Inflammatory macrophage treated with lipopolysaccharide for 1 hour (primary cell): ENCODE results near the gene HOXB7.

Experiments
- DNase-seq, 2 donors: peaks; one replicate each; pipeline ENCODE4 v3.0.0-alpha.2; 2020 to 2022

HOXB7 gene

DNA sequence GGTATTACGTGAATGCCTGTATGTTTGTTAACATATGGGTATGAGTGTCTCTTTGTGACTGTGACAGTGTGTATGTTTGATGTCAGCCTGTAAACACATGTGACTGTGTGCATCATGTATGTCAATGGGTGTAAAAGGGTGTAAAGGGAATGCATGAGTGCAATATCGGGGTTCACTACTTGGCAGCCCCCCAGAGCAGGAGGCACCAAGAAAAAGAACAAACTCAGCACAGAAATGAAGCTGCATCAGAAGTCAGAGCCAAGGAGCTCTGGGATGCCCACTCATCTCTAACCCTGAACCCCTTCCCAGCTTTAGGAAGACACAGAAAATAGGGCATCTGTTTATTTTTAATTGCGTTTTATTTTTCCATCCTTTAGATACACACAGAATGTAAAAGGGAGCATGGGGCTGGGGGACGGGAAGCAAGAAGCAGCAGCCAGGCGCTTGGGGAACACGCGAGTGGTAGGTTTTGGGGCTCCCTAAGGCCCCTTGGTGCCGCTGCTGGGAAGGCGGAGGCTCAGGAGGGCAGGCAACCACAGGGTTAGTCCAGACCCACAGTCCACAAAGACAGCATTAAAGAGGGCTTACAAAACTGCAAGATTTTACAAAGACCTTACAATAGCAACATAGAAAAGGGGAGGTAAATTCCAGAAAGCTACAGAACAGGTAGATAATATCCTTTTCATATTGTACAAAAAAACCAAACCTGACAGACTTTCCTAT lies 3.8 kb downstream of the HOXB7 start:
- DNase-seq, result no peak

DNA sequence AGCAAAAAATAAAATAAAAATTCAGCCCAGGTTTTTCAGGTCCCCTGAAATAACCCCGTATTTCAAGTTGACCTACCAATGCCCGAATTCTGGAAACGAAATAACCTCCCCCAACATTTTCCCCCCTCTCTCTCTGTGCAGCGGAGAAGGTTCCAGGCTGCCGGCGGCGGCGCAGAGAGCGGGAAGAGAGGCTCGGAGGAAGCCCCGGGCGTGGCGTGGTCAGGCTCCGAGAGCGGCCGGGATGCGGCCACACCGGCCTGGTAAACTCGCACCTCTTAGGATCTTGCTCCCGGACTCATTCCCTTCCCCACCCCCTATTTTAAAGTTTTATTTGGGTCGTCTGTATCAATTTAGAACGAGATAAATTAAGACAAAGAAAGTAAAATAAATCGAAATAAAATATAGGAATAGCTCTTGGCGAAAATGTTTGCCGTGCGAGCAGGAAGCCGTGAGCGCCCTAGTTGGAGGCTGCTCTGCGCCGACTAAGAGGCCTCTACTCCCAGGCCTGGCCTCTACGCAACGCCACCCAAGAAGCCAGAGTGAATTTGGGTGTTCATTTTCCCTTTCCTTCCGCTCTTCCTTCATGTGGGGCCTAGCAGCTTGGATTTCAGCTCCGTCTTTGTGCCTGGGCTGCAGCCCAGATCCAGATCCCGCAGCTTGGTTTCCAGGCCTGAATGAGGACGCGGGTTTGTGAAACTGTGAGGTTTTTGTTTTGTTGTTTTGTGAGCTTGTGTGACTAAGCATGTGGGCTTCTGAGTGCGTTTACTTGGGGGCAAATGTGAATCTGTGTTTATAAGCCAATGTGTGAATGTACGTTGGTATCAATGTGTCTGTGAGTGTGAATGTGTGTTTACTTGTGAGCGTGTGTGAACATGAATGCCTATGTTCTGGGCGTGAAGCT lies 4.6 kb downstream of the HOXB7 start:
- no peak for DNase-seq

DNA sequence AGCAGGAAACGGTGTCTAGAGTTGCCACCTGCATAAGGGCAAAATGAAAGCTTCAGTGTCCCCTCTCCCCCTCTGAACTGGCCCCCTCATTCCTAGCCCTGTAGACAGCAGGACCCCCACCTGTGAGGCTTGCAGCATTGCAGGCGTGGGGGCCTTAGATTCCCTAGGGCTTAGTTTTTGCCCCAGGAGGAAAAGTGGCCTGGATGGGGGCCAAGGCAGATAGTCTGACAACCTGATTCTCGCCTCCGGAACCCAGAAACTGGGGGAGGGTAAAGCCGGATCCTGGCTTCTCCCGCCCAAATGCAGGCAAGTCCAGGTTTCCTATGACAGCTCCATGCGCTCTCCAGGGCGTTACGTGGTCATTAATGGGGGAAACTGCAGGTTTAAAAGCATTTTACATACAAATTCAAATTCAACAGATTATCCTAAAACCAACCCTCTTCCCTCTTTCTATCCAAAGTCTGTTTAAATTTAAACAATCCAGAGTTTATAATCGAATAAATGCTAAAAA lies 5.4 kb downstream of the HOXB7 start:
- DNase-seq, result no peak

DNA sequence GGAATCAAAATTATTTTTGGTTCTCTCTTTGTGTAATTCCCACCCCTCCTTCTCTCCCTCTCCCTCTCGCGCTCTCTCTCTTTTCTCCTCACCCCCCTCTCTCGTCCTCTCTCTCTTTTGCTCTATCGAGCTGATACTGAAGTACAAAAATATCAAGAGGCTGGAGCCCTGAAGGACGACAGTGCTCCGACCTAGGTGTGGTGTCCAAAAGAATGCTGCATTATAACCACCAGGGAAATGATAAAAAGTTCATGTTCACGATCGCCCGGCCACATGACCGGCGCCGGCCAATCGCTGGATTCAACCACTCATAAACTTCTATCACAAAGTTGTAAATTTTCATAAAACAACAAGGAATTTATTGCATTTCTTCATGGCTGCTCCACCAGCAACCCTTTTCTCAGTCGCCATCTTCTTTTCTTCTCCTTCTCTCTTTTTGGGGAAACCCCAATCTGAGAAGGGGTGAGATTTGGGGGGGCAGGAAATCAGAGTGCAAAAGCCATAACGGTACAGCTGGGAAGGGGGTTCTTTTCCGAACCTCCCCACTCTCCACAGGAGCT lies 6.0 kb downstream of the HOXB7 start, which contains the start of gene HOXB6:
Gene HOXB6, minus strand, starts transcription at position 217 of the 560 bp plus-strand sequence. CDS start 6,836 bp downstream, outside the sequence.
- no peak for DNase-seq

DNA sequence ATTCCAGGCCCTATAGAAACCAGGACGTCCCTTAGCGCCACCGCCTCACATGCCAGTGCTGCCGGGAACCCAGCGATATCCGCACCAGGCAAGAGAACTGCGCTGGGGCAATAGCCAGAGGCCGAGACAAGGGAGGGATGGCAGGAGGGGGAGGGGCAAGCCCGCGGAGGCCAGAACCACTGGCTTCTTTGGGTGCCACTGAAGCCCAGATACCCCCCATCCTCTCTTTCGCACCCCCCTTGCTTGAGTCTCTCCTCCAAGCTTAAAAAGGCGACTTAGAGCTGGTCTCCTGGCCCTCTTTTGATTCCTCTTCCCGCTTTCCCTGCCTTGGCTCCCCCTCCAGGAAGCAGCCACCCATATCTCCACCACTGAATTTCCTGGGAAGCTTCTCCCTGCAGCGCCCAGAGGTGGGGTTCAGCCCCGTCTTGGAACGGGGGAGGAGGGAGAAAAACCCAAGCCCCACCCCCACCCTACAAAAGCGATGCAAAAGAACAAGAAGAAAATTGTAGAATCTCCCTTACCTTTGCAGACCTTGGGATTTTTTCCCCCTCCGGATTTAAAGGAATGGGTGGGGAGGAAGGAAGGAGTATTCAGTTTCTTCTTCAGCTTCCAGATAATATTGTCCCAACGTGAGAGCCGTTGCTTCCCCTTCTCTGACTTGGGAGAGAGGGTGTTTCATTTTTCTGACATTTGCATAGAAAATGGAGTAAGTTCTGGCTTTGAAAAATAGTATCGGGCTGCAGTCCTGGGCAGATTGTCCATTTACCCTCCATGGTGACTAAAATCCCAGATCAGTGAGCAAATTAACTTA lies 6.7 kb downstream of the HOXB7 start:
- DNase-seq, result no peak

DNA sequence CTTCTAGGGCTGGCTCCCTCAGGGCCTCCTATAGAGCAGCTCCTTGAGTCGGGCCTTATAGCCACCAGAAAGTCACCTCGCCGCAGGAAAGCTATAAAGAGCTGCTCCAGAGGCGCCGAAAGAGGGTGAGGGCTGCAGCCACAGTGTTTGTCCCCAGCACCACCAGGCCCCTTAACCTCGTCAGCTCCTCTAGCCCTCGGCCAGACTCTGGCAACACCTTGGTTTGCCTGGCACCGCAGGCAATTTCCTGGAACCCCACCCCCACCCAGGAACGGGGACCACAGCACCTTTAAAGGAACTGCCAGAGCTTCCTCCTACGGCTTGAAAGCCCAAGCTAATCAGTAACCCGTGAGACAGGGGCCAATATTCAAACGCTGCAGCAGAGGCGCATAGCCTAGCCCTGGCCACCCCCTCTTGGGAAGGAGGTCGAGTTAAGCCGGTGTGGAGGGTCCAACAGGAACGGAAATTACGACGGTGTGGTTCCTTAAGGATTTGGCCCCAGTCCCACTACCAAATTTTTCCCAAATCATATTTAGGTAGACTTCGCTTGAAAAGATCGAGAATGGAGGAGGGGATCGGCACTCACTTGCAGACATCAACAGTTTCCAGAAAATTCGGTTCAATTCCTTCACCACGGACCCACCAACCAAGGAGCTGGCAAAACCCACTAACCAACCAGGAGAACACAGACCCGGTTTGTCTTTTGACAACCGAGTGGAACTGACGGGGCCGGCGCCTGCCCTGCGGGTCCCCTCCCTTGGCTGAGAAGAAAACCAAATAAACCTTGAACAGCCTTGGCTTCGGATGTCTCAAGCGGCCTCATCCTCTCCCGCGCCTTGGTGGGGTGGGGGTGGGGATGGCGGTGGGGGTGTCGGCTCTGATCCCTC lies 9.0 kb downstream of the HOXB7 start:
- no peak for DNase-seq

DNA sequence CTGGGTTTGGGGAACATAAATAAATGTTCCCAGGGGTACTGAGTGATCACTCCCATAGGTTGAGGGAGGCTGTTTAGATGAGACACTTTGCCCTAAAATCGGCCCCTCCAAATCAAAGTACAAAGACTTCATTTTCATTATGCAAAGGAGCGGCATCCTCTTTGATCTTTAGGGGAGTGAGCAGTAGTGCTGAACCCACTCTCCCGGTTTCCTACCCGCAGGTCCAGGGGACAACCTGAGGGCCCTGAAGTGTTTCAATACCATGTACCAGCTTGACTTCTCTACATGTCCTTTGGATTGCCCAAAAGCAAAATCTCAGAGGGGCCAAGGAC lies 9.6 kb downstream of the HOXB7 start:
- no peak for DNase-seq

DNA sequence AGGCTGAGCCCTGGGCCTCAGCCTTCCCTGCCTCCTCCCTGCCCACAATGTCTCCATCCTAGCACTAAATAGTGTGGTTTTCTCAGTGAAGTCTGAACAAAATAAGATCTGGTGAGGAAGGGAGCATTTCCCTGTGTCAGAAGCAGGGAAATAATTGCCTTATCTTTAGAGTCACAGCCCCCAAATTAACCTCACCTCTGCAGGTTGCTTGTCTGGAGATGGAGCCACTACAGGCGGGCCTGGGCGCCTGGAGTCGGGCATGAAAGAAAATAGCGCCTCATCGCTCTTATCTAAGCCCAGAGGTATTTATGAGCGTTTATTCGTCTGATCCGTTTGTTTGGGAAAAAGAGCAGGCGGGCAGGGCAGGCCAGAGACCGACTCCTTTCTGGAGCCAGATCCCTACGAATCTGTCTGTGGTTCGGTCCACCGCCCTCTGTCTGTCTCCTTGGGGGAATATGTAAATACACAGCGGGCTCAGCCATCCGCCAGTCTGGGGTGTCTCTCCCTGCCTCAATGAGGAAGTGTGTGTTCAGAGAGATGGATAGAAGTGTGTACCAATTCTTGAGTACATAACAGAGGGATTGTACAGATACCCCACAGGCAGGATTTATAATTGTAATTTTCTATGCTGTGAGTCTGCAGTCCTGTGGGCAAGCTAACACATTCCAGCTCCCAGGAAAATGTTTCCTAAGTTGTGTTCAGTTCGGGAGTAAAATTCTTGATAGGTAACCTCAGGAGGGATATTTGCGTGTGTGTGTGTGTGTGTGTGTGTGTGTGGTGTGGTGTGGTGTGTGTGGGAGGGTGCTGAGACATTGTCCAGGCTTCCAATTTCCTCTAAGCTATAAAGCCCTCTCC lies 10.3 kb downstream of the HOXB7 start:
- DNase-seq, result no peak

DNA sequence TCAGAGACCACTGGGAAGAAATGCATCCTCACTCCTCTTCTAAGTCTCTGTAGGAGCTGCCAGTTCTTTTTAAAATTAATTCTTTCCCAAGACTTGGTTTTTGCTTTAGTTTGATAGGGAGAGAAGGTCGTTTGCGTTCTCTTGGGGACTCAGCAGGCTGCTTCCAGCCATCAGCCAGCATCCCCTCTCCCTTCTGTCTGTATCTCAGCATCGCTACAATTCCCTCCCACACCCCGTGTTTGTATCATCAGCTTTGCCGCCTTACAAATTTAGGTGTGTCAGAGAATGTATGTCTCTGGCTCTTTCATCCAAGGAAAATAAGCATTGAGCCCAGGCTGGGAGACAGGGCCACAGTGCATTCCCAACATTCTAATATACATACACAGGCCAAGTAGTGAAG lies 11.5 kb downstream of the HOXB7 start:
- no peak for DNase-seq

DNA sequence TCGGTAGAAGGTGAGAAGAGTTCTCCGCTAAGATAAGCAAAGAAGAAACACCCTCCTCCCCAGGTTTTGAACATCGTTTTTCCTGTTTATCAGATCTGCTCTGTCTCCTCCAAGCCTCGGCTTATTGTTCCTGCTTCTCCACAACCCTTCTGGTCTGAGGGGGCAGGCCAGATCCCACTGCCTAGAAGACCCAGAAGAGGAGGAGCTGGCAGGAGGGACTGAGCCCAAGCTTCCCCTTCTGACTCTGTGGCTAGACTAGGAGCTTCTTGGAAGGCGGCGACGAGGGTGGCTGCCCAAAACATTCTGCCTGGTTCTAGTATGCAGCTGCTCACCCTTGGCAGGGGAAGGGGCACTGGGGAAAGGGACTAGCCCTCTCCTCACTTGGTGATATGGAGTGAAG lies 12.1 kb downstream of the HOXB7 start:
- DNase-seq, result no peak

DNA sequence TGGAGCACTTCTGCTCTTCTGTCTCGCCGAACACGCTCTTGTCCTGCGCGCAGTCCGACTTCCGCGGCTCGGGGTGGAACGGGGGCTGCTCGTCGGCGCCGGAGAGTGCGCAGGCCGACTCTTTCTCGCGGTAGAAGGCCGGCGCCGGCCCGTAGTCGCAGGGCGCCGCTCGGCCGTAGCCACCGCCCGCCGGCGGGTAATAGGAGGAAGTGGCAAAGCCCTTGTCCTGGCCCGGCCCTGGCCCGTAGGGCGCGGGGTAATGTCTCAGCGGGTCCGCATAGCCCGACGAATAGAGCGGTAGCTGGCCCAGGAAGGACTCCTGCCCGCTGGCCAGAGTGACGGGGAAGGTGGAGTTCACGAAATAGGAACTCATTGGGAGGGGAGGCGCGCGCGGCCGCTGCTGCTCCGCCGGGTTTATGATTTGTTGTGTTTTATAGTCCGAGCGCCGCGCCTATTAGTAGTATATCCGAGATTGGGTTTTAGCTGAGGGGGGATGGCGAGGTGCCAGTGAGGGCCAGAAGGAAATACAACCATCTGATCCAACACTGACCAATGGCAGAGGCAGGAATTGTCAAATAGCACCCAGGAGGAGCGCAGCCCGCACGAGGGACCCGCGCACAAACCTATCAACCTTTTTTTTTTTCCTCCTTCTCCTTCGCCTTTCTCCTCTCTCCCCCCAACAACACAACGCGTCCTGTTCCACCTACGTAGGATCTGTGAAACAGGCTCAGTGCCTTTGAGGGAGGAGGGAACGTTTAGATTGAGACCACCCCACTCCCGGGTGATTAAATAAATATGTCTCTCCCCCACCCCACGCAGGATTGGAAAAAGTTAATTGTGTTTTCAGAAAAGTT lies 12.8 kb downstream of the HOXB7 start:
- DNase-seq, result peak; percentile 30 to 38

DNA sequence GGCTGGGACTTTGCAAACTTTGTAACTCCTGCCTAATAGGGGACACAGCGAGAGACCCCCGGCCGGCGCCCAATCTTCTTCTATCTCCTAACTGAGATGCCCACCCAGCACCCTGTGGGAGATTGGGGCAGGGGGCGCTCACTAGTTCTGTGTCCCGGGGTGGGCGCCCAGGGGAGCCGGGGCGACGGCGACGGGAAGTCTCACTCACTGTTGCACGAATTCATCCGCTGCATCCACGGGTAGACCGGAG lies 13.4 kb downstream of the HOXB7 start:
- no peak for DNase-seq

DNA sequence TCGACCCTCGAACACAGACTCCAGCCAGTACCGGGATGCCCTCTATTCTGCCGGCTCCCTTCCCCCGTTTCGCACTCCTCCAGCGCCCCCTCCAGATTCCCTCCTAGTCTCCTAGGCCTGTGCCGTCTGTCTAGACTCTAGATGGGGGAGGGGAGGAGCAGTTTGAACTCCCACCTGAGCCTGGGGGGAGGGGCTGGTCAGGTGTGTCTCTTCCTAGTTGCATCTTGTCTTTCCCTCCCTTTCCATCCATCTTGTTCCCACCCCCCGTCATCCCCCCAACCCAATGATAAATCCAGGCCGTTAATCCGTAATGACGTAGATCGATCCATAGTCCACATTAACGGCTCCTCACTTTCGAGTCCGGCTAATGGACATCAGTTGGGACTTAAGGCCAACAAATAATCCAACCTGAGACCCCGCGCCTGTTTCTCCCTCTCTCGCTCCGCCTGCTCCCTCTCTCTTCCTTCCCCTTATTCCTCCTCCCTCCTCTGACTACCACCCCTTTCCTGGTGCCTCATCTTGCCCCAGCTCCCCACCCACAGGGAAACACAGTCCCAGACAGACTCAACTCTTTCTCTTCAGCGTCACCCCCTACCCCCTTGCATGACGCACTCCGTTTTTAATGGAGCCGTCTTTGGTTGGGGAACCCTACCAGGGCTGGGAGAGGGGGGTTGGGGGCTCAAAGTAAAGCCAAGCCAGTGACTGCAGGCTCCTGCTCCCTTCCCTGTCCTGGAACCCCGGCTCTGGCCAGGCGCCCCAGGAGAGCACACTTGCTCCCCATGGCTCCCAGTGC lies 13.9 kb downstream of the HOXB7 start:
- DNase-seq, result no peak

DNA sequence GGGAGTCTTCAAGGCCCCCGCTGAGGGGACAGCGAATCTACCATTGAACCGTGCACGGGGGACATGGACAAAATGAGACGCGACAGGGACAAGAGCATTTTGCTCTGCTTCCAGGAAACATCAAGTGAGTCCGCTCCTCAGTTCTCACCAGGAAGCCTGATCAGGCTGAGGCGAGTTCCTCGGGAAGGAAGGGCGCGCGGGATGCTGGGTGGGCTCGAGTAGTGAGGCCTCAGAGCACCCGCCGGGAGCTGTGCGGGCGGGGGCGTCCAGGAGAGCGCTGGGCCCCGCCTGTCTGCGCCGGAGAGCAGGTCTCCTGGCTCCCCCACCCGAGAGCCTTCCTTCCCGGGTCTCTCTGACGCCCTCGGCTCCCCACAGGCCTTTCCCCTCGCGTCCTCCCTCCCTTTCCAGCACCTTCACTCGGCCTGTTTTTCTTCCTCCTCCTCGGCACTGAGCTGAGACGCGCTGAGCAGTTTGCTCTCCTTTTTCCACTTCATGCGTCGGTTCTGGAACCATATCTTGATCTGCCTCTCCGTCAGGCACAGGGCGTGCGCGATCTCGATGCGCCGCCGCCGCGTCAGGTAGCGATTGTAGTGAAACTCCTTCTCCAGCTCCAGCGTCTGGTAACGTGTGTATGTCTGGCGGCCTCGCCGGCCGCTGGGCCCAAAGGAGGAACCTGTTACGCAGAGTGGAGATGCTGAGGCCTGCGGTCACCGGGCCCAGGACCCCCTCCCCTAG lies 14.7 kb downstream of the HOXB7 start:
- DNase-seq, result no peak

DNA sequence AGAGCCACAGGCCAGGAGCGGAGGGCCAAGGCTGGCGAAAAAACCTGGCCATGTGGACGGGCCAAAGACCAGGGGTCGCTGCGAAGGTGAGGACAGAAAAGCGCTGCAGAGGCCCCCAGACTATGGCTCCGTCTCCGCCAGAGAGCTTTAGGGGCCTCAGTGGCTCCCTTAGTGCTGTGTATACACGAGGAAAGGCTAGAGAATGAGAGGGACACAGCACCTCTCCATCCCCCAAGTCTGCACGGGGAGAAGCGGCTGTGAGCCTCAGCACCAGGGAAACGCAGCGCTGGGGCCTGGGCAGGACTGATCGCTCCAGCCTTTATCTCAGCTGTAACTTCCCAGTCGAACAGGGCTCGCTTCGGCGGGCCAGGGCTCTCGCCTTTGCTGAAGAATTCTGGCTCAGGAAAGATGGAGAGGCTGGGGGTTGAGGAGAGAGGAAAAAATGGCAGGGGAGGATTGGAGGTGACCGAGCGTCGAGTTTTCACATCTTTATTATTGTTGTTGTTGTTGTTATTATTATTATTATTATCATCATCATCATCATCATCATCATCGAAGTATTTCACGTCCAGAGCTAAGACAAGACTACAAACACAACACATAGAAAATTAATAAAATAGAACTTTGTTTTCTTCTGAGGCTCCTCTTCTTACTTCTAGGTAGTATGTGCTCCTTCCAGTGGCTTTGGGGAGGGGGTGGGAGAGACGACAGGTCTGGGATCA lies 15.4 kb downstream of the HOXB7 start:
- no peak for DNase-seq

DNA sequence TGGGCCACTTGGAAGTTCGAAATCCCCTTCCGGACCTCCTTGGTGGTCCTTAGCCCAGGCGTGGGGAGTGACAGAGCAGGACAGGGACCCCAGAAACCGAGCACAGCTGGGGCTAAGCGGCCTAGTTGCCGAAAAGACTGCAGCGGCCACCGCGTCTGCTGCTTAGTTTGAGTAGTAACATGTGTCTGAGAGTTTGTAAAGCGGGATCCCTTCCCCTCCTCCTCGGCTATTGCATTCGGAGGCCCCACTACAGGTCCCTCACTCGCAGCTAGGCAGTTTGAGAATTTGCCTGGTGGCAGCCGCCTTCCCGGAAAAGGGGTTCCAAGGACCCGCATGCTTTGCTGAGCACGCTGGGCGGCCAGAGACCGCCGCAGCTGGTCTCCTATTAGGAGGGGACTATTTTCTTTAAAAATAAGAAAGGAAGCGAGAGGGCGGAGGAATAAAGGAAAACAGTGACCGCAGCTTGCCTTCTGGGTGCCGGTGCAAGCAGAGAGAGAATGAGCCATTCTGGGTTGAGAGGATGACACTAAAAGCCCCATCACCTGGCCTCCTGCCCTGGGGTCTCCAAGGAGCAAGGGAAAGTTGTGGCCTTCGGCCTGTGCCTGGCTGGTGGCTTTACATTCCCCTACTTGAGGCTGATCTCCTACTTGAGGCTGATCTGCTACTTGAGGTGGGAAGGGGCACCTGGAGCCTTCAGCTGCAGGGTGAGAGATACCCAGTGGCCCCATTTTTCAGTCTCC lies 16.1 kb downstream of the HOXB7 start:
- no peak for DNase-seq
